GM18505 (cell line): ENCODE results near the gene EARS2.
"Not testable (repeated sequence)": the region's sequence is repeated elsewhere in the genome, so short reads cannot be mapped to it uniquely, and the experiment has no call there.

Experiments used
- ATAC-seq: cut with Tn5 transposase; IDR thresholded peaks from one replicate; pipeline ENCODE4 v1.9.1; 2021; ENCODE audit not compliant: unreplicated experiment
- POLR2A ChIP-seq: IDR thresholded peaks from 4 replicates; pipeline ENCODE4 v1.6.1; 2011; ENCODE audit warnings: borderline replicate concordance; ENCODE audit not compliant: insufficient read depth, insufficient read length; ENCODE audit errors: extremely low read depth

The EARS2 gene

GRCh38 chr16:23512168-23512695, 44.9 kb downstream of the EARS2 start:
- ATAC-seq: no peak
- TF ChIP-seq POLR2A: no peak

GRCh38 chr16:23511731-23512130, 45.4 kb downstream of the EARS2 start:
- no peak for ATAC-seq
- no peak for TF ChIP-seq POLR2A

- not testable (repeated sequence) for ATAC-seq
Observed at GRCh38 chr16:23510915-23511270, 46.3 kb downstream of the EARS2 start.

GRCh38 chr16:23510164-23510914, 46.8 kb downstream of the EARS2 start, which contains the start of gene GGA2:
GGA2 (minus strand) TSS chr16:23510494; CDS start chr16:23510411, 83 bp downstream.
- ATAC-seq: peak; percentile 75

GRCh38 chr16:23509782-23510163, 47.4 kb downstream of the EARS2 start:
- no peak for TF ChIP-seq POLR2A
- ATAC-seq: peak; percentile 1

More at GRCh38 chr16:23510164-23510914, 46.8 kb downstream of the EARS2 start, which contains the start of gene GGA2:
- peak; percentile 96 for TF ChIP-seq POLR2A

- no peak for ATAC-seq
- TF ChIP-seq POLR2A: no peak
Observed at GRCh38 chr16:23509441-23509754, 47.8 kb downstream of the EARS2 start.

- TF ChIP-seq POLR2A: no peak
- no peak for ATAC-seq
Observed at GRCh38 chr16:23508589-23509440, 48.3 kb downstream of the EARS2 start.

GRCh38 chr16:23506606-23506994, 50.5 kb downstream of the EARS2 start:
- no peak for ATAC-seq
- TF ChIP-seq POLR2A: no peak

GRCh38 chr16:23505671-23506605, 51.2 kb downstream of the EARS2 start:
- no peak for TF ChIP-seq POLR2A
- no peak for ATAC-seq

- TF ChIP-seq POLR2A: no peak
- ATAC-seq: peak; percentile 3
Observed at GRCh38 chr16:23505180-23505665, 51.9 kb downstream of the EARS2 start.

- peak; percentile 46 for ATAC-seq
- peak; percentile 27 for TF ChIP-seq POLR2A
Observed at GRCh38 chr16:23504453-23505179, 52.5 kb downstream of the EARS2 start.

- no peak for ATAC-seq
Observed at GRCh38 chr16:23504076-23504452, 53.1 kb downstream of the EARS2 start.

GRCh38 chr16:23502466-23502865, 54.7 kb downstream of the EARS2 start:
- no peak for ATAC-seq
- no peak for TF ChIP-seq POLR2A

More at GRCh38 chr16:23504076-23504452, 53.1 kb downstream of the EARS2 start:
- no peak for TF ChIP-seq POLR2A

GRCh38 chr16:23501291-23501690, 55.9 kb downstream of the EARS2 start:
- TF ChIP-seq POLR2A: no peak
- ATAC-seq: no peak
